H1 (cell line): ENCODE results near the gene VSIR. TPM values are rescaled to one million over a fixed set of nuclear protein-coding genes. Genes with fewer than 3 reads are reported as not detected.

Source experiments
- ATF2 ChIP-seq: IDR thresholded peaks from 2 replicates; pipeline ENCODE4 v1.6.1; 2012; ENCODE audit warnings: low read length, inconsistent platforms
- CHD2 ChIP-seq: IDR thresholded peaks from 2 replicates; pipeline ENCODE4 v1.6.1; 2012; ENCODE audit warnings: low read length, improper control_type of control experiment
- SRF ChIP-seq: IDR thresholded peaks from 2 replicates; pipeline ENCODE4 v1.6.1; 2011; ENCODE audit warnings: mild to moderate bottlenecking, low read depth, low read length, moderate library complexity
- SUZ12 ChIP-seq: fragments of 200-600 bp; sonication (generic); IDR thresholded peaks from 2 replicates; pipeline ENCODE4 v1.6.1; 2012; ENCODE audit warnings: mild to moderate bottlenecking, inconsistent platforms, low read length, moderate library complexity, mixed read lengths
- TEAD4 ChIP-seq: IDR thresholded peaks from 2 replicates; pipeline ENCODE4 v1.6.1; 2012; ENCODE audit warnings: low read depth, low read length, inconsistent platforms, mixed read lengths
- polyA plus RNA-seq, 7 experiments: library from polyadenylated mRNA; depleted of rRNA in 3 of 7; stranded (reverse) in 5 of 7; unstranded in 2 of 7; fragments of >200 nt in 5 of 7; fragments of 200-250 nt in 2 of 7; gene quantifications; 1 replicate in 5 of 7; 2 replicates in 1 of 7; 4 replicates in 1 of 7; pipeline versions ENCODE4 v1.2.1 to v1.2.3, GENCODE V29; 2011 to 2013; ENCODE audit warnings: missing spikeins in 2 of 7, mixed read lengths in 2 of 7
- total RNA-seq: library from RNA; stranded (reverse); fragmentation: NEBNext Ultra II Directional; extraction: Animal tissue kit (Norgen Biotek cat#: 25700); gene quantifications from 2 replicates; pipeline ENCODE4 v1.2.1, GENCODE V29; 2021
- TF ChIP-seq, protein P1 (sequence below), 3 experiments: IDR thresholded peaks; 1 replicate in 2 of 3; 2 replicates in 1 of 3; pipeline versions ENCODE4 v1.5.1 to v1.6.1; 2011; ENCODE audit warnings: low read length in 3 of 3, mild to moderate bottlenecking in 3 of 3, inconsistent platforms in 2 of 3, low read depth in 1 of 3, moderate library complexity in 1 of 3; ENCODE audit not compliant: insufficient read depth in 1 of 3; ENCODE audit errors: control extremely low read depth in 1 of 3
- TF ChIP-seq, protein P2 (sequence below): IDR thresholded peaks from 2 replicates; pipeline ENCODE4 v1.6.1; 2011; ENCODE audit warnings: low read length, improper control_type of control experiment

The VSIR gene
- total and polyA plus RNA-seq, 2 of the 8 experiments (the other 6 are each of a cell fraction or from before 2014, with no cell fraction given) = 0.33 TPM; not detected in 1

- TF ChIP-seq ATF2 = no peak
- no peak for TF ChIP-seq TEAD4
- TF ChIP-seq, protein P1, sequence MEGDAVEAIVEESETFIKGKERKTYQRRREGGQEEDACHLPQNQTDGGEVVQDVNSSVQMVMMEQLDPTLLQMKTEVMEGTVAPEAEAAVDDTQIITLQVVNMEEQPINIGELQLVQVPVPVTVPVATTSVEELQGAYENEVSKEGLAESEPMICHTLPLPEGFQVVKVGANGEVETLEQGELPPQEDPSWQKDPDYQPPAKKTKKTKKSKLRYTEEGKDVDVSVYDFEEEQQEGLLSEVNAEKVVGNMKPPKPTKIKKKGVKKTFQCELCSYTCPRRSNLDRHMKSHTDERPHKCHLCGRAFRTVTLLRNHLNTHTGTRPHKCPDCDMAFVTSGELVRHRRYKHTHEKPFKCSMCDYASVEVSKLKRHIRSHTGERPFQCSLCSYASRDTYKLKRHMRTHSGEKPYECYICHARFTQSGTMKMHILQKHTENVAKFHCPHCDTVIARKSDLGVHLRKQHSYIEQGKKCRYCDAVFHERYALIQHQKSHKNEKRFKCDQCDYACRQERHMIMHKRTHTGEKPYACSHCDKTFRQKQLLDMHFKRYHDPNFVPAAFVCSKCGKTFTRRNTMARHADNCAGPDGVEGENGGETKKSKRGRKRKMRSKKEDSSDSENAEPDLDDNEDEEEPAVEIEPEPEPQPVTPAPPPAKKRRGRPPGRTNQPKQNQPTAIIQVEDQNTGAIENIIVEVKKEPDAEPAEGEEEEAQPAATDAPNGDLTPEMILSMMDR (IDR thresholded peaks at IDR 0.05; ENCODE audit: control extremely low read depth in 1 of 3, insufficient read depth in 1 of 3, low read depth in 1 of 3, low read length in 3 of 3) = no peak
- TF ChIP-seq, protein P2, sequence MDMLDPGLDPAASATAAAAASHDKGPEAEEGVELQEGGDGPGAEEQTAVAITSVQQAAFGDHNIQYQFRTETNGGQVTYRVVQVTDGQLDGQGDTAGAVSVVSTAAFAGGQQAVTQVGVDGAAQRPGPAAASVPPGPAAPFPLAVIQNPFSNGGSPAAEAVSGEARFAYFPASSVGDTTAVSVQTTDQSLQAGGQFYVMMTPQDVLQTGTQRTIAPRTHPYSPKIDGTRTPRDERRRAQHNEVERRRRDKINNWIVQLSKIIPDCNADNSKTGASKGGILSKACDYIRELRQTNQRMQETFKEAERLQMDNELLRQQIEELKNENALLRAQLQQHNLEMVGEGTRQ = no peak
- TF ChIP-seq SUZ12 = no peak
- TF ChIP-seq SRF = no peak
- TF ChIP-seq CHD2 = no peak
These were observed 60.7 kb downstream of the VSIR start (continued) for GRCh38 chr10:71712572-71713134.
